Ectodermal cell (in vitro differentiated cells): ENCODE results near the gene RFX1.

Source experiments
- H3K27ac ChIP-seq: 2 replicates; pipeline ENCODE4 v1.7.0; 2013; ENCODE audit warnings: mild to moderate bottlenecking, low read depth, low read length; ENCODE audit not compliant: insufficient read depth, poor library complexity, severe bottlenecking
- H3K27me3 ChIP-seq: 2 replicates; pipeline ENCODE4 v1.7.0; 2013; ENCODE audit warnings: mild to moderate bottlenecking, low read length; ENCODE audit not compliant: insufficient read depth, control insufficient read depth, poor library complexity, severe bottlenecking
- H3K36me3 ChIP-seq: one replicate; pipeline ENCODE4 v1.7.0; 2013; ENCODE audit warnings: low read length; ENCODE audit not compliant: control insufficient read depth, insufficient read depth
- H3K4me1 ChIP-seq: one replicate; pipeline ENCODE4 v1.7.0; 2013; ENCODE audit warnings: low read length; ENCODE audit not compliant: control insufficient read depth, insufficient read depth
- H3K4me3 ChIP-seq: 2 replicates; pipeline ENCODE4 v1.7.0; 2013; ENCODE audit warnings: low read depth, low read length, control low read depth; ENCODE audit not compliant: insufficient read depth
- H3K9me3 ChIP-seq: 2 replicates; pipeline ENCODE4 v1.7.0; 2013; ENCODE audit warnings: mild to moderate bottlenecking, low read length, moderate library complexity; ENCODE audit not compliant: control insufficient read depth
- WGBS, 2 experiments: methylation state at CpG; one replicate each; pipeline ENCODE4 v1.1.7; 2013; ENCODE audit warnings: missing lambda C conversion rate in 2 of 2; 5-methylcytosine and 5-hydroxymethylcytosine counted together

Gene RFX1

GRCh38 chr19:13961826-13962698 lies 44.1 kb downstream of the RFX1 start:
- Histone ChIP-seq H3K27ac (peak overlapping the region; percentile 36), H3K4me3 (peak overlapping the region; percentile 10), H3K9me3 (no peaks in the 10 kb centered on the region), H3K4me1 (peaks cover 9% of the 10 kb centered on the region), H3K27me3 (no peaks in the 10 kb centered on the region), H3K36me3 (peaks cover 34% of the 10 kb centered on the region)
- 56 to 58% methylated on average over 55 of the region's 55 CpGs for WGBS, 2 experiments

GRCh38 chr19:13960863-13961784 lies 45.0 kb downstream of the RFX1 start:
- Histone ChIP-seq H3K4me1 (peaks cover 9% of the 10 kb centered on the region), H3K27ac (no peak overlapping the region), H3K36me3 (peaks cover 33% of the 10 kb centered on the region), H3K27me3 (no peaks in the 10 kb centered on the region), H3K9me3 (no peaks in the 10 kb centered on the region), H3K4me3 (no peak overlapping the region)
- 94% methylated on average over 36 to 39 of the region's 39 CpGs for WGBS, 2 experiments

GRCh38 chr19:13959962-13960862 lies 45.9 kb downstream of the RFX1 start:
- peaks cover 39% of the 10 kb centered on the region for H3K36me3 ChIP-seq
- WGBS, 2 experiments: 91 to 93% methylated on average over 27 of the region's 27 CpGs
- H3K27ac ChIP-seq: no peak overlapping the region

GRCh38 chr19:13959141-13959961 lies 46.8 kb downstream of the RFX1 start:
- WGBS, 2 experiments: 95 to 97% methylated on average over 41 of the region's 41 CpGs
- Histone ChIP-seq H3K27ac (no peak overlapping the region), H3K4me3 (no peak overlapping the region), H3K36me3 (peaks cover 47% of the 10 kb centered on the region), H3K9me3 (no peaks in the 10 kb centered on the region), H3K4me1 (peaks cover 9% of the 10 kb centered on the region), H3K27me3 (no peaks in the 10 kb centered on the region)

More at GRCh38 chr19:13959962-13960862, 45.9 kb downstream of the RFX1 start:
- Histone ChIP-seq H3K4me1 (peaks cover 9% of the 10 kb centered on the region), H3K4me3 (no peak overlapping the region), H3K9me3 (no peaks in the 10 kb centered on the region), H3K27me3 (no peaks in the 10 kb centered on the region)

GRCh38 chr19:13958043-13958442 lies 48.1 kb downstream of the RFX1 start:
- H3K27ac ChIP-seq: no peak overlapping the region
- H3K4me3 ChIP-seq: no peak overlapping the region
- H3K27me3 ChIP-seq: no peaks in the 10 kb centered on the region
- peaks cover 49% of the 10 kb centered on the region for H3K36me3 ChIP-seq
- no peaks in the 10 kb centered on the region for H3K9me3 ChIP-seq
- peaks cover 13% of the 10 kb centered on the region for H3K4me1 ChIP-seq
- WGBS, 2 experiments: 88% methylated on average over 12 of the region's 12 CpGs

GRCh38 chr19:13957051-13957450 lies 49.1 kb downstream of the RFX1 start:
- 93 to 94% methylated on average over 8 of the region's 8 CpGs for WGBS, 2 experiments
- Histone ChIP-seq H3K9me3 (no peaks in the 10 kb centered on the region), H3K27me3 (no peaks in the 10 kb centered on the region), H3K4me1 (peaks cover 9% of the 10 kb centered on the region), H3K27ac (no peak overlapping the region), H3K4me3 (no peak overlapping the region), H3K36me3 (peaks cover 49% of the 10 kb centered on the region)

- Histone ChIP-seq H3K27me3 (no peaks in the 10 kb centered on the region), H3K36me3 (peaks cover 49% of the 10 kb centered on the region), H3K4me1 (peaks cover 4% of the 10 kb centered on the region), H3K27ac (no peak overlapping the region), H3K4me3 (no peak overlapping the region), H3K9me3 (no peaks in the 10 kb centered on the region)
- WGBS, 2 experiments: 96% methylated on average over 16 of the region's 16 CpGs
Observed at GRCh38 chr19:13956365-13956744, 49.8 kb downstream of the RFX1 start.

GRCh38 chr19:13955662-13956364 lies 50.3 kb downstream of the RFX1 start:
- Histone ChIP-seq H3K36me3 (peaks cover 48% of the 10 kb centered on the region), H3K27ac (no peak overlapping the region), H3K4me3 (no peak overlapping the region), H3K9me3 (no peaks in the 10 kb centered on the region), H3K27me3 (no peaks in the 10 kb centered on the region), H3K4me1 (peaks cover 4% of the 10 kb centered on the region)
- 95 to 96% methylated on average over 42 of the region's 42 CpGs for WGBS, 2 experiments
